OCI-M2 (cell line): ENCODE data around the gene AFP.

Experiments
- DNase-seq: peaks from one replicate; lab custom pipeline; 2025; ENCODE audit not compliant: unreplicated experiment; lab: John Stamatoyannopoulos, UW

The AFP gene

GRCh38 chr4:73413294-73413755 lies 22.7 kb upstream of the AFP start:
- no peak for DNase-seq

- DNase-seq: no peak
Observed at GRCh38 chr4:73414936-73415271, 21.1 kb upstream of the AFP start.

- DNase-seq: no peak
Observed at GRCh38 chr4:73415807-73416238, 20.2 kb upstream of the AFP start.

- DNase-seq: no peak
Observed at GRCh38 chr4:73416423-73417087, 19.5 kb upstream of the AFP start.

- no peak for DNase-seq
Observed at GRCh38 chr4:73417342-73417741, 18.7 kb upstream of the AFP start.

DNA sequence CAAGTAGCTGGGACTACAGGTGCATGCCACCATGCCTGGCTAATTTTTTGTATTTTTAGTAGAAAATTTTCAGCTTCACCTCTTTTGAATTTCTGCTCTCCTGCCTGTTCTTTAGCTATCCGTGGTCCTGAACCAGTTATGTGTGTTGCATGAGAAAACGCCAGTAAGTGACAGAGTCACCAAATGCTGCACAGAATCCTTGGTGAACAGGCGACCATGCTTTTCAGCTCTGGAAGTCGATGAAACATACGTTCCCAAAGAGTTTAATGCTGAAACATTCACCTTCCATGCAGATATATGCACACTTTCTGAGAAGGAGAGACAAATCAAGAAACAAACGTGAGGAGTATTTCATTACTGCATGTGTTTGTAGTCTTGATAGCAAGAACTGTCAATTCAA lies 18.0 kb upstream of the AFP start:
- DNase-seq: no peak

DNA sequence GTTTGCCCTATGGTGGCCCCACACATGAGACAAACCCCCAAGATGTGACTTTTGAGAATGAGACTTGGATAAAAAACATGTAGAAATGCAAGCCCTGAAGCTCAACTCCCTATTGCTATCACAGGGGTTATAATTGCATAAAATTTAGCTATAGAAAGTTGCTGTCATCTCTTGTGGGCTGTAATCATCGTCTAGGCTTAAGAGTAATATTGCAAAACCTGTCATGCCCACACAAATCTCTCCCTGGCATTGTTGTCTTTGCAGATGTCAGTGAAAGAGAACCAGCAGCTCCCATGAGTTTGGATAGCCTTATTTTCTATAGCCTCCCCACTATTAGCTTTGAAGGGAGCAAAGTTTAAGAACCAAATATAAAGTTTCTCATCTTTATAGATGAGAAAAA lies 17.3 kb upstream of the AFP start:
- DNase-seq: no peak

DNA sequence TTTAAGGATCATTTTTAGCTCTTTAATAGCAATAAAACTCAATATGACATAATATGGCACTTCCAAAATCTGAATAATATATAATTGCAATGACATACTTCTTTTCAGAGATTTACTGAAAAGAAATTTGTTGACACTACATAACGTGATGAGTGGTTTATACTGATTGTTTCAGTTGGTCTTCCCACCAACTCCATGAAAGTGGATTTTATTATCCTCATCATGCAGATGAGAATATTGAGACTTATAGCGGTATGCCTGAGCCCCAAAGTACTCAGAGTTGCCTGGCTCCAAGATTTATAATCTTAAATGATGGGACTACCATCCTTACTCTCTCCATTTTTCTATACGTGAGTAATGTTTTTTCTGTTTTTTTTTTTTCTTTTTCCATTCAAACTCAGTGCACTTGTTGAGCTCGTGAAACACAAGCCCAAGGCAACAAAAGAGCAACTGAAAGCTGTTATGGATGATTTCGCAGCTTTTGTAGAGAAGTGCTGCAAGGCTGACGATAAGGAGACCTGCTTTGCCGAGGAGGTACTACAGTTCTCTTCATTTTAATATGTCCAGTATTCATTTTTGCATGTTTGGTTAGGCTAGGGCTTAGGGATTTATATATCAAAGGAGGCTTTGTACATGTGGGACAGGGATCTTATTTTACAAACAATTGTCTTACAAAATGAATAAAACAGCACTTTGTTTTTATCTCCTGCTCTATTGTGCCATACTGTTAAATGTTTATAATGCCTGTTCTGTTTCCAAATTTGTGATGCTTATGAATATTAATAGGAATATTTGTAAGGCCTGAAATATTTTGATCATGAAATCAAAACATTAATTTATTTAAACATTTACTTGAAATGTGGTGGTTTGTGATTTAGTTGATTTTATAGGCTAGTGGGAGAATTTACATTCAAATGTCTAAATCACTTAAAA lies 16.6 kb upstream of the AFP start:
- no peak for DNase-seq

DNA sequence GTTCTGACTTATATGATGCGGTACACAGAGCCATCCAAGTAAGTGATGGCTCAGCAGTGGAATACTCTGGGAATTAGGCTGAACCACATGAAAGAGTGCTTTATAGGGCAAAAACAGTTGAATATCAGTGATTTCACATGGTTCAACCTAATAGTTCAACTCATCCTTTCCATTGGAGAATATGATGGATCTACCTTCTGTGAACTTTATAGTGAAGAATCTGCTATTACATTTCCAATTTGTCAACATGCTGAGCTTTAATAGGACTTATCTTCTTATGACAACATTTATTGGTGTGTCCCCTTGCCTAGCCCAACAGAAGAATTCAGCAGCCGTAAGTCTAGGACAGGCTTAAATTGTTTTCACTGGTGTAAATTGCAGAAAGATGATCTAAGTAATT lies 15.4 kb upstream of the AFP start:
- DNase-seq: no peak

GRCh38 chr4:73421708-73422457 lies 14.1 kb upstream of the AFP start:
- no peak for DNase-seq

- no peak for DNase-seq
Observed at GRCh38 chr4:73422458-73422752, 13.6 kb upstream of the AFP start.

- no peak for DNase-seq
Observed at GRCh38 chr4:73423184-73423583, 12.8 kb upstream of the AFP start.

- no peak for DNase-seq
Observed at GRCh38 chr4:73426666-73427065, 9.4 kb upstream of the AFP start.

DNA sequence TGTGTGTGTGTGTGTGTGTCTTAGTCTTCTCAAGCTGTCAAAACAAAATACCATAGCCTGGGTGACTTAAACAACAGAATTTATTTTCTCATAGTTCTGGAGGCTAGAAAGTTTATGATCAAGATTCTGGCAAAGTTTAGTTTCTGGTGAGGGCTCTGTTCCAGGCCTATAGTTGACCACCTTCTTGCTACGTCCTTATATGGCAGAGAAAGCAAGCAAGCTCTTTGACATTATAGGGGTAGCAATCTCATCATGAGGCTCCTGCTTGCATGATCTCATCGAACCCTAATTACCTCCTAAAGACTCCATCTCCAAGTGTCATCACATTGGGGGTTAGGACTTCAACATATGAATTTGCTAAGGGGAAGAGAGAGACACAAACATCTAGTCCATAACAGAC lies 6.9 kb upstream of the AFP start:
- DNase-seq: no peak

- no peak for DNase-seq
Observed at GRCh38 chr4:73429826-73430587, 6.0 kb upstream of the AFP start.

DNA sequence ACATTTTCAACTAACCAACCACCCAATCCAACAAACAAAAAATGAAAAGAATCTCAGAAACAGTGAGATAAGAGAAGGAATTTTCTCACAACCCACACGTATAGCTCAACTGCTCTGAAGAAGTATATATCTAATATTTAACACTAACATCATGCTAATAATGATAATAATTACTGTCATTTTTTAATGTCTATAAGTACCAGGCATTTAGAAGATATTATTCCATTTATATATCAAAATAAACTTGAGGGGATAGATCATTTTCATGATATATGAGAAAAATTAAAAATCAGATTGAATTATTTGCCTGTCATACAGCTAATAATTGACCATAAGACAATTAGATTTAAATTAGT lies 4.2 kb upstream of the AFP start:
- no peak for DNase-seq

GRCh38 chr4:73432169-73433000 lies 3.6 kb upstream of the AFP start:
- DNase-seq: no peak

DNA sequence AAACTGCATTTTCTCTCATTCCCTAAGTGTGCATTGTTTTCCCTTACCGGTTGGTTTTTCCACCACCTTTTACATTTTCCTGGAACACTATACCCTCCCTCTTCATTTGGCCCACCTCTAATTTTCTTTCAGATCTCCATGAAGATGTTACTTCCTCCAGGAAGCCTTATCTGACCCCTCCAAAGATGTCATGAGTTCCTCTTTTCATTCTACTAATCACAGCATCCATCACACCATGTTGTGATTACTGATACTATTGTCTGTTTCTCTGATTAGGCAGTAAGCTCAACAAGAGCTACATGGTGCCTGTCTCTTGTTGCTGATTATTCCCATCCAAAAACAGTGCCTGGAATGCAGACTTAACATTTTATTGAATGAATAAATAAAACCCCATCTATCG lies 2.9 kb upstream of the AFP start:
- DNase-seq: no peak

GRCh38 chr4:73434311-73434710 lies 1.7 kb upstream of the AFP start:
- DNase-seq: no peak
